NOMO-1 treated with dmso at 0.1 percent for 144 hours (cell line): ENCODE data around the gene PRDM5.

ENCODE experiments used
- DNase-seq: peaks from one replicate; lab custom pipeline; 2025; ENCODE audit not compliant: unreplicated experiment; lab: John Stamatoyannopoulos, UW

The PRDM5 gene

DNA sequence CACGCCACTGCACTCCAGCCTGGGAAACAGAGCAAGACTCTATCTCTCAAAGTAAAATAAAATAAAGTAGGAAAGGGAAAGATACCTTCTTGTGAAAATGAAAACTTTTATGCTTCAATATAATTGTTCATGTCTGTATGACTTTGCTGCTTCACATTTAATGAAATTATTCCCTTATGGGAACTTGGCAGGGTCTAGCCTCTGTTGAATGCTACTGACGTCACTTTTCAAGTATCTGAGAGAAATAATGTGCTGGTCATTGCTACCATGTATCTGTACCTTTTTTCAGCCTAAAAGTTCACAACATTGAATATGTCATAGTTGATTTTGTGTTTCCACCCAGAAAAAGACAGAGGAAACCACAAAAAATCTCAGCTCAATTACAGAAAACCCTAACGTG, 65.2 kb downstream of the PRDM5 start:
- DNase-seq, result no peak

DNA sequence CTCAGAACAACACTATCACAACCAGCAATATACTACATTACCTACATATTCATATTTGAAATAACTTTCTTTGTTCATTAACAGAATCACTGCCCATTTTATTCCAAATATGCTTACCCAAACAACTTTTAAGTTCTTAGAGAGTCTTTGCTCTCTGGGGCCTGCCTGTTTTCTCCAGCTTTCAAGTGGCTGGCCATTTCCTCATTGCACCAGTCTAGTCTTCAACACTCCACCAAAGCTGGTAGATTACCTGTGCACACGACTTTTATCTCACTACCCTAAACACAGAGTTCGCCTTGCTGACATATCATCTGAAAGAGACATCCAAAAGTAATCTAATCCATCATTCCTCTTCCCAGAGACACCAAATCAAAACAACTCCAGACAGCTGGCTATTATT, 66.2 kb downstream of the PRDM5 start:
- DNase-seq, result no peak

DNA sequence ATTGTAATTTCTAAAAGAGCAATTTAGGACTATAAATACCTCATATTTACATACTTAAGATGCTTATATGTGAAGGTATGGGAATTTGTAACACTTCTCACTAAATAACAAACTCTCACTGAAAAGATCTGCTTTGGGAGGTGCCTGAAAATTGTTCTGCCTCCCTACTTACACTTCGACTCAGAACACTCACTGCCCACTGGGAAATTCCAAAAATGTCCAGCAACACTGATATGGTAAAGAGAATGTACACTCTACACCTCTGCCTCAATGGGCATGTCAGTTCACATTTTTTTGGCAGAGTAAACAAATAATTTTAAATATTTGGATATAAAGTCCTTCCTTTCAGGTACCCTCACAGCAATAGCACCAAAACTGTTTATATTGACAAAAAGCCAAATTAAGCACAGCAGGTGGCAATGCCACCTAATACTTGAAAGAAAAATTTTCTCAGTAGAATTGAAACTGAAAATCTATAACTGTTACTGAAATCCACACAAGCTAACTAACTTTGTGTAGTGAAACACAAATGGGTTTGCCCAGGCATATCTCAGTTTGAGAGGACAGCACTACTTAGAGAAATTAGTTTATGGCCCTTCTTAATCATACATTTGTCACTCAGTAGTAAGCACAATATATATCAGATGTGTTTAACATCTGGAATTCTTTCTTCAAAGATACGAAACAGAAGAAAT, 67.1 kb downstream of the PRDM5 start:
- no peak for DNase-seq

DNA sequence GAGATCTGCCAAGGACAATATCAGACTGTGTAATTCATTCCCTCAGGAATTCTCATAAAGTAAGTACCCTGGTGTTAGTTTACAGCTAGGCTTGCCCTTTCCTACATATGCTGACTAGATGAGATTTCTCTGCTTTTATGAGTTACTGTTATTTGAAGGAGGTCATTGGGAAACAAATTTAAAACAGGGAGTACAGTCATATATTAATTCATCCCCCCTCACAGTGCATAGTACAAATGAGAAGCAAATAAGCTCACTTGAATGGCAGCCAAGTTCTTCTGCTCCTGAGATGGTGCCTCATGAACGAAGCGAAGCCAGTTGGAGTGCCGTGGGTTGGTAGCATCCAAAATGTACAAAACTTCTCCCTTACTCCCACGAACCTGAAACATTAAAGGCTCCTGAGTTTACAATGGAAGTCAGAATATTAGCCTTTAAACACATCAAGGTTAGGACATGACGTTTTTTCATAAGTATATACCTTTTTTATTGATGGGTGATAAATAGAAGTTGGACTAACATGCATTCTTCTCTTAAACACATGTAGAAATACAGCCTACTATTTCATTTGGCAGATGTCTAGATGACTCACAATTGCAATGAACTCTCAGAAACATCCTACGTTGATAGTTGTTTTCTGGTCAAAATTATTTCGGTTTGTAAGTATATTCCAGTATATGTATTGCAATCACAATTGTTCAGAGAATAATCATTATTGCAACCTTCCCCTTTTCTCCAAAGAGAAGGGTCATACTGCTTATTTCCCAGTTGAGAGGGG, 69.2 kb downstream of the PRDM5 start:
- DNase-seq, result no peak

DNA sequence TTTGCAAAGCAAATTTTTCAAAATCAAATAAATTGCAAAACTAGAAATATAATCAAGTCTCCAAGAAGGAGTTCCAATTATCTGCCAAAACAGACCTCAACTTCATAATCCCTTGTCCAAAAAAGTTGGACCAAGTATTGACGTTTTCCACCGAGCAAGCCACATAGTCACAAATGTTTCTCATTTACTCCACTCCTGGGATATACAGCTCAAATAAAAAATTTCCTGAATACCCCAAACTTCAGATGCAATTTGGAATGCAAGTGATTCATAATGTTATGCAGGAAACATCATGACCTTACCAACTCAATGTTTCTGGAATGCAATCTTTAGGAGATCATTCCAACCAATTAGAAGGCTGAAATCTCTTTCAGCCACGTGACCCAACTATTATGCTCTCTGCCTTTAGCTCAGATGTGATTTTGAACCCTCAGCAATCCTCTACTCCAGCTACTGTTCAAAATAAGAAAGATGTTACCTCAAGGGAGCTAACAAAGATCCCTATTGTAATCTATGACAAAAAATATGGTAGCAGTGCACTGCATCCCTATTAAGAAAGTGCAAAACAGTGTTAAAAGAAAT, 72.4 kb downstream of the PRDM5 start:
- no peak for DNase-seq

DNA sequence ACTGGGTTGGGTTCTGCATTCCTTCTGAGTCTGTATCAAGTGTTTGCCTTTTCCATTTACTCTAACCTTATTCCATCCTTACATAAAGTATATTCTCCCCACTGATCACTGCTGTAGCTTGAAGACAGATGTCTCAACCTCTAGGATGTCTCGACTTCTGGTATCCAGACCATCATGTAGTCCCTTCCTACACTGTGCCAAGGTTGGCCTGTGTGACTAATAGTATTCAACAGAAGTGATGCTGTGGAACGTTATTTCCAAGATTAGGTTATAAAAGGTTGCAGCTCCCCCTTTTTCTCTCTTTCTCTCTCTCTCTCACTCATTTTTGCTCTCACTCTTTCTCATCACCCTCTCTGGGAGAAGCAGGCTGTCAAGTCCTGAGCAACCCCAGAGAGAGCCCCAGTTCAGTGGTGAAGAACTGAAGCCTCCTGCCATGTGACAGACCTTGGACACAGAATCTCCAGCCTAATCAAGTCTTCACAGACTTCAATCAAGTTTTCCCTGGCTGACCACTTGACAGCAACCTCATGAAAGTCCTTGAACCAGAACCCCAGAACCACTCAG, 75.4 kb downstream of the PRDM5 start:
- DNase-seq, result no peak

DNA sequence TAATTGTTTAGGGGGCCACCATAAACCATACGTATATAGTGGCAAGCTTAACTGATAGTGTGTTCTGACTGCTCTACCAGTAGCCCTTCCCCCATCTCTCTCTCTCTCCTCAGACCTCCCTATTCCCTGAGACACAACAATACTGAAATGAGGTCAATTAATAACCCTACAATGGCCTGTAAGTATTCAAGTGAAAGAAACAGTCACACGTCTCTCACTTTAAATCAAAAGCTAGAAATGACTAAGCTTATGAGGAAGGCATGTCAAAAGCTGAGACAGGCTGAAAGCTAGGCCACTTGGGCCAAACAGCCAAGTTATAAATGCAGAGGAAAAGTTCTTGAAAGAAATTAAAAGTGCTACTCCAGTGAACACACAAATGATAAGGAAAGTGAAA, 78.0 kb downstream of the PRDM5 start:
- no peak for DNase-seq

DNA sequence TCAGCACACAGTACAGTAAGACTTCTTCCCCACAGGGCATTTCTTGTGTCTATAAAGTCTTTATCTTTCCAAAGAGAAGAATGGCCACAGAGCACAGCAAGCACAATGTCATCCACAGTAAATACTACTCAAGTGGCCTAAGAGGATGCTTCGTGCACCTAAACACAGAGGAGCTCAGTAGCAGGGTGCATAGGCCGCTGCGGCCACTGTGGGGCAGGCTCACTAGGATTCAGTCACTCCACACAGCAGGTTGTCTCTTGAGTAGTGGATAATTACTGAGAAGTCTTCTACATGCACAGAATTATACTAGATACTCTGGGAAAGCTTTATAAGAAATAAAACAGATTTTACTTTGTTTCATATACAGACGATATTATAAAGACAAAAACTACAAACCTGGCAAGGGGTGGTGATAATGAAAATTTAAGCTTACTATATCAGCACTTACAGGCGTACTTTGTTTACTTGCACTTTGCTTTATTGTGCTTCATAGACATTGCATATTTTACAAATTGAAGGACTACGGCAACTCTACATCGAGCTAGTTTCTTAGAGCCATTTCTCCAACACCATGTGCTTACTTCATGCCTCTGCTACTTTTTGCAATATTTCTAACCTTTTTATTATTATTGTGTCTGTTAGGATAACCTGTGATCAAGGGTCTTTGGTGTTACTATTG, 78.5 kb downstream of the PRDM5 start:
- DNase-seq, result no peak

DNA sequence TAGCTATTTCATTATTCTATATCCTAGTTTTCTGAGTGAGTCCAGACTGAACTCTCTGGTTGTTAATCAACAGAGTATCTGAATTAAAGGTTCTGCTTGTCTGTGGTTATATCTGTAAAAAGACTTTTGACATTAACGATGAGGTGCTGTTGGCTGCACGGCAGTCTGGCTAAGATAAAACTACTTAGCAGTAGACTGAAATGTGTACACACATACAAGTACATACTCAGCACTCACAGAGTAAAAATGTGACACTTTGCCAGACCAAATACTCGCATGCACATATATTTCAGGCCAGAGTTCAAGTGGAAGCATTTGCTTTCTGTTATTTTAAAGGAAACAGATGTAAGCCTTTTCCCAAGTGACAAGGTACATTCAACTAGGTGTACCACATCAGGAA, 80.5 kb downstream of the PRDM5 start:
- DNase-seq, result no peak

DNA sequence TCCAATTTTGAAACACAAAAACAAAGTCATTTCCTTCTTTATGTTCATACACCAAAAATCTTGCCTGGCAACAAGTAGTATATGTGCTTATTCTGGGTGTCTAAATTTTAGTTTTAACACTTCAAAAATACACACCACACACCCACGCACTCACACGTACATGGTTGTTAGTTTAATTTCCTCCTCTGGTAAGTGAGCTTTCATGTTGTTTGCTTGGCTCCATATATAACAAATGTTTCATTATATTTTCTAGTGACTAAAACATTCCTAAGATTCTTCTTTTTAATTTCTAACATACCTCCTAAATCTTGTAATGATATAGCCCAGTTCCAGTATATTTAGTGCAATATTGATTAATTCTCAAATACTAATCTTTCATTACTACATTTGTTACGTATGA, 80.9 kb downstream of the PRDM5 start:
- DNase-seq, result no peak

DNA sequence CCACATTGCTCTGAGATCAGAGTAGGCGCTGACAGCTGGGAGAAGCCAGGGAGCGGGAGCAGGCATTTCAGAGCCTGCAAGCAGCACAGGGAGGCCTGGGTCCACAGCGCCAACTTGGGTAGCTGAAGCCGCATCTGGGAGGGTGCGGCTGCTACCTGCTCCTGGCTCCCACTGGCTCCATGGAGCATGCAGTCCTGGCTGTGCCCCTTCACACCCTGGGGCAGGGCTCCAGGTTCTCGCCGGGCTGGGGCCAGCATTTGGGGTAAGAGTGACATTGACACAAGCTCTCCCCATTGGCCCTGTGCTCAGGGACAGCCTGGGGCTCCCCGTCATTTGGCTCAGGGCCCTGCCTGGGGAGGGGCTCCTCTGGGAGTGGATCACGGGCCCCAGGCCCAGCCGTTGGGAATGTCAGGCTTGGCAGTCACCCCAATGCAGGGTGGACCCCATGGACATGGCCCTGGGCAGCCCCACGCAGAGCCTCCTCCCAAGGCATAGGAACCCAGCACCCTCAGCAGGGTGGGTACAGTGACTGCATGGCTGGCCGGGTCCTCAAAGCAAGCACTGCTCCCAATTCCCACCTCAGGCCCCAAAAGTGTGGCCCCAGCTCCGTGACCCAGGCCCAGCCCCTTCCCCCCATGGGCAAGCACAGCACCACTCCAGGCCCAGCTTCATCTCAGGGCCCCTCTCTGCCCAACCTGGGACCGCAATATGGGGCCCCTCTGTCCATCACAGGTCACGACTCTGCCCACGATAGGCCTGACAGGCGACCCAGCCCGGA, 82.4 kb downstream of the PRDM5 start:
- no peak for DNase-seq

DNA sequence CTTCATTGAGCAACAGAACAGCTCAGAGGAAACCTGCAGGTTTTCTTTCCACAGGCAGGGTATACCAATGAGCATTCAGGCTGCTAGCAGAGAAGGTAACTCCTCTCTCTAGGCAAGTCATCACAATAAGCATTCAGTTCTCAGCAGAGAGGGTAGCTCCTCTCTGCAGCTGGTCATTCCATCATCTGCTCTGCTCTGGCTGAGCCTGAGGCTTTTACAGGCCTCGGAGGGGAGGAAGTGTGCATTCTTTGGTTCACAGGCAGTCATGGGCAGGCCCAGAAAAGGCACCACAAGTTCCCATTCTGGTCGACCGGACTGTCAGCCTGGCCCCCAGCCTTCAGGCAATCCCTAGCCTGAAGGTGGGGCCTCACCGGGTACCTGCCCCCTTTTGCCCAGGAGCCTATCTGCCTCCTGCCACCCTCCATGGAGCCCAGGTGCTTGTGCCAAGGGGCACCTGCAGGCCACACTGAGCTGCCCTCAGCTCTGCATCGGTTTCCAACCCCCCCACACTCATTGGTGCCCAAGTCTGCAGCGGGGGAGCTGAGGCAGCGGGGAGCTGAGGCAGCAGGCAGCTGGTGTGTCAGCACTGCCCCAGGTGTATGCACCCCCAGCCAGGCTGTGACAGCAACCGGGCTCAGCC, 83.1 kb downstream of the PRDM5 start:
- no peak for DNase-seq

DNA sequence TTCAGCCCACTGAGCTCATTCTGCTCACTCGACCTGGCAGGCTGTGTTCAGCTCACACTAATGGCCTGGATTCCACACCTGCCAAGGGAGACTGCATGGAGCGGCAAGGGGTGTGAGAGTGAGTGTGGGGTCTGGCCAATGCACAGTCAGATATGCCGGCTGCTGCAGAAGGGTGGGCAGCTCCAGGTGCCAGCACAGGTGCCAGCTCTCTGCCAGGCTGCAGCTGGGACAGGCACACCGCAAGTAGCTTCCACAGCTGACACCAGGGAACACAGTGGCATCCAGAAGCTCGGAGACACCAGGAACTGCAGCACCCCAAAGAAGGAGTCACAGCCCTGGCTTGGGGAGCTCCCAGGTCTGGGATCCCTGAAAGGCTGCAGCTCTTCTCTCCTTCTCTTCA, 83.7 kb downstream of the PRDM5 start:
- no peak for DNase-seq

DNA sequence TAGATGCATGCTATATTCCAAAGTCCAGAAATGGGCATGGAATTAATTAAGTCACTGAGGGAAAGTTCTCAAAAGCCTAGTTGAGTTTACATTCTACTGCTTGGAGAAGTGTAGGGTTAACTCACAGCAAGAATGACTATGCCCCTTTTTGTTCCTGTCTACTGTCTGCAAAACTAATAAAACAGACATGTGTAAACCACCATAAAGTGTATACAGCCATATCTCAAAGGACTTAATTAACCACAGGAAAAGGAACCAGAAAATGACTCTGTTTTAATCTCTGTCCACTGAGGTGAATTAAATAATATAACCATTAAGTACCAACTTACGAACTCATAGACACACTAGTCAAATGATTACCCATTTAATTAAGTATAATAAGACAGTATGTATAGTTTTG, 84.9 kb downstream of the PRDM5 start:
- no peak for DNase-seq

DNA sequence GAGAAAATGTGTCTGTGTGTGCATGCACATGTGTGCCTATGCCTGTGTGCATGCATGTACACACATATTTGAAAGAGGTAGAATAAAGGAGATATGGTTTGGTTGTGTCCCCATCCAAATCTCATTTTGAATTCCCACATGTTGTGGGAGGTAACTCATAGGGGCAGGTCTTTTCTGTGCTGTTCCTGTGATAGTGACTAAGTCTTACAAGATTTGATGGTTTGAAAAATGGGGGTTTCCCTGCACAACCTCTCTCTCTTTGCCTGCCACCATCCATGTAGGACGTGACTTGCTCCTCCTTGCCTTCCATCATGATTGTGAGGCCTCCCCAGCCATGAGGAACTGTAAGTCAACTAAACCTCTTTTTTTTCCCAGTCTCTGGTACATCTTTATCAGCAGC, 87.2 kb downstream of the PRDM5 start:
- DNase-seq, result no peak

DNA sequence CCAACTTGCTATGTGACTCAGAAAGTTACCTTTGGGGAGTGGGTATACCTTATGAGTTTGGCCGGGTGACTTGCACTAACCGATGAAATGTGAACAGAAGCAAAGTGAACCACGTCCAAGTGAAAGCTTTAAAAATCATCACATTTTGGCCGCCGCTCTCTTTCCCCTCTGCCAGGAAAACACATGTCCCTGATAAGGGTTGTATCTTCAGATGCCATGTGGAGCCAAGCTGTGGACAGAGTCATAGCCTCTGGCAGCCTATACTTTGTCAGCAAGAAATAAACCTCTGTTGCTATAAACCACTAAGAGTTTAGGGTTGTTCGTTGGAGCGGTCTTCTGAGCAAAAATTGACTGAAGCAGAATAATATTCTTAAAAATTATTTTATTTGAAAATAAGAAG, 92.3 kb downstream of the PRDM5 start:
- DNase-seq, result no peak

DNA sequence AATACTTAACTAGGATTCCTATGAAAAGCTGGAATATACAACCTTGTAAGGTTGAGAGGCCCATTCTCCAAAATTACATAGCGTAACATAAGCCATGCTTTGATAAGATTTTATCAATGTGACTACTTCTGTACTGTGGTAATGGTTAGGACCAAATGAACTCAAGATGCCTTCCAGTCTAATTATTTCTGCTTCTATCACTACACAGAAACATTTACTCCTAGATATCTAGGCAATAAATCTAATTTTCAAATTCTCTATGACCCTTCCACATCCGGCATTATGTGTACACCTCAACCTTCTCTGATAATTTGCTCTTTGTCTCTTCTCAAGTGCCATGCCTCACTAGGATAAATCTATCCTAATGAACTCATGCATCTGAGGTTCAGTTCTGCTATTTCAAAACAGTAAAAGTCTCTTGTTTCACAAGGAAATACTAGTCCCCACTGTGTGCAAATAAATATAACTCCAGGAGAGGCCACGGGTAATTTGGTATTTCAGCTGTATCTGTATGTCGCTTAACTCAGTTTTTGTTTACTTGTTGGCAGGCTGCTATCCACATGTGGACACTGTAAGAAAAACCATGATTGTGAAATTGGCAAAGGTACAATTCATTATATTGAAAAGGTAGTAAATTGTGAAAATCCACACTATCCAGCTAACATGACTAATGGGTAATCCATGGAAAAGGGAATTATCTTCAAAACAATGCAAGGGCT, 93.3 kb downstream of the PRDM5 start:
- DNase-seq, result no peak

DNA sequence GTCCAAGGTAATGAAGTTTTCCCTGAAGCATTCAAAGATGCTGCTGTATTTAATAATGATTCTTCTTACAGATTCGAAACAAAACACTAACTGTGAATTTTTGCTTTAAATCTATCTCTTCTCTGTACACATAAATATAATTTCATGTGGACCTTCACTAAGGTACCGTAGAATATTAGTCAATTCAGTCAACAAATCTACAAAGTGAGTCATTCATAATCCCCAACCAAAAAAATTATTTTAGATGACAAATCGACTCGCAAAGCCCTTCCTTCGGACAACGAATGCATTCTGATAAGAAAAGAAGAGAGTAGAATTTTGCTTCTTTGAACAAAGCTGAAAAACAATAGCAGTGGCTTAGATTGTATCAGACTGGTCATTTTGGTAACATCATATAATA, 95.7 kb downstream of the PRDM5 start:
- no peak for DNase-seq

DNA sequence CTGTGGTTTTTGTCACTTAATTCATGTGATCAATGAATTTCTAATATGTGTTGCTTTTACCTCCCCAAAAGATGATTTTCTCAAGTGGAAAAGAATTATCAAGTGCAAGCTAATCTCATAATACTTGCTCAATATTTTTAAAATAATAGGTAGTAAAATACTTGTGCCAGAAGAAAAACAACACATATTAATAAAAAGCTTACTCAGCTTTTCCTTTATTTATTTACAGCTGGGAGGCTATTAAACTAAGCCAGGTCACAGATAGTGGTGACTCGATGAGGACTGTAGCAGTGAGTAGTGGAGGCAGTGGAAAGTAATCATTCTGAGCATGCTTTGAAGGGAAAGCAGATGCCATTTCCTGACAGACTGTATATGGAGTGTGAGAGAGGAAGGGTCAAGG, 96.1 kb downstream of the PRDM5 start:
- no peak for DNase-seq

DNA sequence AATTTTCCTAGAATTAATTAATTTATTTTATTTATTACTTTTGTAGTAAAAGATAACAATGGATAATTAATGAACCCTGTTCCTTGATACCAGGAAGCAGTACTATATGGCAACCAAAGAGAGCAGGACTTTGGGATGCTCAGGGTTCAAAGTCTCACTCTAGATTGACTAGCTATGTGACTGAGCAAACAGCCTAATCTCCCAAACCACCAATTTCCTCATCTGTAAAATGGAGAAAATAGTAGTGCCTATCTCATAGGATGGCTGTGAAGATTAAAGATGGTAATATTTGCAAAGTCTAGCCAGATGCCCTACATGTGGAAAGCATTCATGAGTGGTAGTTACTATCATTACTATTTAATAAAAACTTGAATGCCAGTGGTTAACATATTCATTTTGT, 97.6 kb downstream of the PRDM5 start:
- no peak for DNase-seq
